AG04450 (cell line): ENCODE measurements around the gene THRSP. TPM values are rescaled to one million over a fixed set of nuclear protein-coding genes. Genes with fewer than 3 reads are reported as not detected.
"Not testable (repeated sequence)": the region's sequence is repeated elsewhere in the genome, so short reads cannot be mapped to it uniquely, and the experiment has no call there.

ENCODE experiments used
- CTCF ChIA-PET: fragments of 300-600, 350-600 bp; formaldehyde crosslinking; extraction: SDS; loops from one replicate; lab custom pipeline; 2022; ENCODE audit warnings: antibody characterized with exemption, inconsistent platforms; lab: Charles Lee
- POLR2A ChIA-PET: fragments of 350-600 bp; formaldehyde crosslinking; extraction: SDS; loops from one replicate; lab custom pipeline; 2021; ENCODE audit warnings: antibody characterized with exemption, inconsistent platforms; lab: Yijun Ruan, JAX
- DNase-seq: peaks from one replicate; pipeline ENCODE4 v3.0.0-alpha.2; 2011; ENCODE audit warnings: low read depth, low spot score
- H3K27ac ChIP-seq: one replicate; pipeline ENCODE4 v1.5.1; 2012; ENCODE audit warnings: low read depth, low read length, control low read depth
- H3K27me3 ChIP-seq: one replicate; pipeline ENCODE4 v1.6.0; 2012; ENCODE audit warnings: low read length; ENCODE audit not compliant: control insufficient read depth, insufficient read depth
- H3K4me3 ChIP-seq: 2 replicates; pipeline ENCODE4 v1.5.1; 2011; ENCODE audit warnings: mild to moderate bottlenecking, low read depth, low read length, control low read depth
- H3K9me3 ChIP-seq: 2 replicates; pipeline ENCODE4 v1.5.1; 2012; ENCODE audit warnings: low read length; ENCODE audit not compliant: control insufficient read depth, insufficient read depth
- CTCF ChIP-seq: IDR thresholded peaks from 2 replicates; pipeline ENCODE4 v1.5.1; 2011; ENCODE audit warnings: low read depth, low read length, control low read depth, inconsistent platforms
- polyA plus RNA-seq: library from polyadenylated mRNA; depleted of rRNA; stranded (reverse); fragments of >200 nt; gene quantifications from 2 replicates; pipeline ENCODE4 v1.2.3, GENCODE V29; 2011

The THRSP gene
- polyA plus RNA-seq, 1 experiment, result not detected

- DNase-seq, result no peak
- POLR2A ChIA-PET, result no interaction called here
- Histone ChIP-seq H3K27ac (no peak overlapping the region), H3K4me3 (no peak overlapping the region), H3K27me3 (no peaks in the 10 kb centered on the region), H3K9me3 (no peaks in the 10 kb centered on the region; the same call in 1 of the 2 replicates)
- CTCF ChIA-PET, result interaction anchor here (0.8 kb wide), 1 partner anchor 10 kb away, joined by 3 read pairs; no protein-coding TSS in a partner anchor
- no peak for TF ChIP-seq CTCF
Measured at GRCh38 chr11:78038697-78039313, 24.9 kb upstream of the THRSP start.

GRCh38 chr11:78039391-78039918 is 24.2 kb upstream of the THRSP start:
- H3K4me3 ChIP-seq, result no peak overlapping the region
- ChIA-PET POLR2A (interaction anchor here (1.1 kb wide), 1 partner anchor 45 kb away, joined by 5 read pairs; the partner anchor contains the start of gene INTS4), CTCF (interaction anchor here (0.8 to 1.5 kb wide), 2 partner anchors 9 to 40 kb away, joined by 3 to 4 read pairs; no protein-coding TSS in a partner anchor)
- no peak for DNase-seq
- no peaks in the 10 kb centered on the region; the same call in 1 of the 2 replicates for H3K9me3 ChIP-seq
- H3K27me3 ChIP-seq, result no peaks in the 10 kb centered on the region
- TF ChIP-seq CTCF, result no peak
- peak overlapping the region; percentile 79 for H3K27ac ChIP-seq

- no peaks in the 10 kb centered on the region; the same call in 1 of the 2 replicates for H3K9me3 ChIP-seq
- ChIA-PET POLR2A (interaction anchor here (0.5 to 1.1 kb wide), 3 partner anchors 19 to 45 kb away, joined by 3 to 5 read pairs (median 4); partner anchors contain the start of gene INTS4), CTCF (interaction anchor here (0.6 to 1.5 kb wide), 3 partner anchors 9 to 1887 kb away, joined by 3 to 6 read pairs (median 4); no protein-coding TSS in a partner anchor)
- TF ChIP-seq CTCF, result no peak
- peak; percentile 54 for DNase-seq
- peak overlapping the region; percentile 12; the same call in 1 of the 2 replicates for H3K4me3 ChIP-seq
- H3K27ac ChIP-seq, result peak overlapping the region; percentile 79
- H3K27me3 ChIP-seq, result no peaks in the 10 kb centered on the region
Measured at GRCh38 chr11:78039919-78040671, 23.6 kb upstream of the THRSP start.

GRCh38 chr11:78040691-78041379 is 22.8 kb upstream of the THRSP start:
- no peak overlapping the region for H3K4me3 ChIP-seq
- peak overlapping the region; percentile 79 for H3K27ac ChIP-seq
- no peaks in the 10 kb centered on the region; the same call in 1 of the 2 replicates for H3K9me3 ChIP-seq
- DNase-seq, result no peak
- H3K27me3 ChIP-seq, result no peaks in the 10 kb centered on the region
- CTCF ChIA-PET, result interaction anchor here (0.6 to 1.5 kb wide), 3 partner anchors 41 to 1888 kb away, joined by 3 to 6 read pairs (median 4); no protein-coding TSS in a partner anchor
- no peak for TF ChIP-seq CTCF
- POLR2A ChIA-PET, result interaction anchor here (0.6 to 1.1 kb wide), 2 partner anchors 20 to 329 kb away, joined by 4 to 8 read pairs; no protein-coding TSS in a partner anchor

GRCh38 chr11:78041380-78041719 is 22.3 kb upstream of the THRSP start:
- H3K27ac ChIP-seq, H3K4me3 ChIP-seq, H3K27me3 ChIP-seq, H3K9me3 ChIP-seq, DNase-seq: not testable (repeated sequence)
- CTCF ChIA-PET, result interaction anchor here (0.6 kb wide), 2 partner anchors 522 to 571 kb away, joined by 3 to 4 read pairs; no protein-coding TSS in a partner anchor
- POLR2A ChIA-PET, result interaction anchor here (0.6 kb wide), 1 partner anchor 328 kb away, joined by 8 read pairs; no protein-coding TSS in a partner anchor
